Breast epithelium (tissue), 3 donors: Measurements from ENCODE around the gene ASZ1.

Source experiments
- POLR2A ChIP-seq: fragments of 450-650 bp; IDR thresholded peaks from one replicate; pipeline ENCODE4 v1.6.1; 2016; ENCODE audit warnings: antibody characterized with exemption, mild to moderate bottlenecking, moderate library complexity
- POLR2AphosphoS5 ChIP-seq, 3 donors: sonication (generic); formaldehyde crosslinking; IDR thresholded peaks; one replicate each; pipeline ENCODE4 v1.6.1; 2017; ENCODE audit warnings: antibody characterized with exemption in 3 of 3
- TF ChIP-seq, protein P1 (sequence below), 3 donors: fragments of 450-650 bp; IDR thresholded peaks; one replicate each; pipeline ENCODE4 v1.5.1; 2016 to 2017; ENCODE audit warnings: antibody characterized with exemption in 3 of 3, mild to moderate bottlenecking in 3 of 3, moderate library complexity in 3 of 3

DNA sequence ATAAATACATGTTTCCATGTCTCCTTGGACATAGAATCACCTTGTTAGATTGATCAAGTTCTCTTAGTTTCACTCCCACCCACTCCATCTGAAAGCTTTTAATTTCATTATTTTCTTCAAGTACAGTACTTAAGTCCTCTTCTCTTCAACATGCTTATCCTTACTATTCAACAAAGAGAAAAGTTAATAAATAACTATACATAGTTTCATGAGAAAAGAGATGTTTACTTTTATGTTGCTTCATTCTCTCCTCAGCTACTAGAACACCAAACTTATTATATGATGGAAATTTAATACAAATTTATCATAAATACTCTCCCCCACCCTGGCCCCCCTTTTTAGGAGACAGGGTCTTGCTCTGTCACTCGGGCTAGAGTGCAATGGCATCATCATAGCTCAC lies 33.5 kb downstream of the ASZ1 start:
- TF ChIP-seq, protein P1, sequence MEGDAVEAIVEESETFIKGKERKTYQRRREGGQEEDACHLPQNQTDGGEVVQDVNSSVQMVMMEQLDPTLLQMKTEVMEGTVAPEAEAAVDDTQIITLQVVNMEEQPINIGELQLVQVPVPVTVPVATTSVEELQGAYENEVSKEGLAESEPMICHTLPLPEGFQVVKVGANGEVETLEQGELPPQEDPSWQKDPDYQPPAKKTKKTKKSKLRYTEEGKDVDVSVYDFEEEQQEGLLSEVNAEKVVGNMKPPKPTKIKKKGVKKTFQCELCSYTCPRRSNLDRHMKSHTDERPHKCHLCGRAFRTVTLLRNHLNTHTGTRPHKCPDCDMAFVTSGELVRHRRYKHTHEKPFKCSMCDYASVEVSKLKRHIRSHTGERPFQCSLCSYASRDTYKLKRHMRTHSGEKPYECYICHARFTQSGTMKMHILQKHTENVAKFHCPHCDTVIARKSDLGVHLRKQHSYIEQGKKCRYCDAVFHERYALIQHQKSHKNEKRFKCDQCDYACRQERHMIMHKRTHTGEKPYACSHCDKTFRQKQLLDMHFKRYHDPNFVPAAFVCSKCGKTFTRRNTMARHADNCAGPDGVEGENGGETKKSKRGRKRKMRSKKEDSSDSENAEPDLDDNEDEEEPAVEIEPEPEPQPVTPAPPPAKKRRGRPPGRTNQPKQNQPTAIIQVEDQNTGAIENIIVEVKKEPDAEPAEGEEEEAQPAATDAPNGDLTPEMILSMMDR (IDR thresholded peaks at IDR 0.05) = no peak
- TF ChIP-seq POLR2AphosphoS5 (IDR thresholded peaks at IDR 0.05) (no peak), POLR2A (no peak)
